ENCODE data around the gene NCOA1.

DNA sequence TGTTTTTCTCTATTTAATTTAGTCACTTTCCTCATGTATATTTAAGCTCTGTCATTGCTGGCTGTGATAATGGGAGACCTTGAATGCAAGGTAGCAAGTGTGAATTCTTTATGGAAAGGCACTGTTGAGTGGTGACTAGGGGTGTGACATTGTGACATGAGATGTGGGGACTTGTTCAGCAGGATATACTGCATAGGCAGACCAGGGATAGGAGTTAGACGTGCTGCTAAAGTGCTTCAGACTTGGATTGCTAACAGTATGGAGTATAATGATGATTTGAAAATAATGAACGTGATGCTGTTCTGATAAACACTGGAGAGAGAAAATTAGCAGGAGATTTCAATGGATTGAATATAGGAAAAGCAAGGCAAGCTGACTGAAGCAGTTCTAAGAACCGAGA lies 135.1 kb downstream of the NCOA1 start:
- TF ChIP-seq, protein P1, sequence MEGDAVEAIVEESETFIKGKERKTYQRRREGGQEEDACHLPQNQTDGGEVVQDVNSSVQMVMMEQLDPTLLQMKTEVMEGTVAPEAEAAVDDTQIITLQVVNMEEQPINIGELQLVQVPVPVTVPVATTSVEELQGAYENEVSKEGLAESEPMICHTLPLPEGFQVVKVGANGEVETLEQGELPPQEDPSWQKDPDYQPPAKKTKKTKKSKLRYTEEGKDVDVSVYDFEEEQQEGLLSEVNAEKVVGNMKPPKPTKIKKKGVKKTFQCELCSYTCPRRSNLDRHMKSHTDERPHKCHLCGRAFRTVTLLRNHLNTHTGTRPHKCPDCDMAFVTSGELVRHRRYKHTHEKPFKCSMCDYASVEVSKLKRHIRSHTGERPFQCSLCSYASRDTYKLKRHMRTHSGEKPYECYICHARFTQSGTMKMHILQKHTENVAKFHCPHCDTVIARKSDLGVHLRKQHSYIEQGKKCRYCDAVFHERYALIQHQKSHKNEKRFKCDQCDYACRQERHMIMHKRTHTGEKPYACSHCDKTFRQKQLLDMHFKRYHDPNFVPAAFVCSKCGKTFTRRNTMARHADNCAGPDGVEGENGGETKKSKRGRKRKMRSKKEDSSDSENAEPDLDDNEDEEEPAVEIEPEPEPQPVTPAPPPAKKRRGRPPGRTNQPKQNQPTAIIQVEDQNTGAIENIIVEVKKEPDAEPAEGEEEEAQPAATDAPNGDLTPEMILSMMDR (IDR thresholded peaks at IDR 0.05), result no peak
- TF ChIP-seq POLR2AphosphoS5 (IDR thresholded peaks at IDR 0.05; ENCODE audit: insufficient read depth in 1 of 2, low read depth in 1 of 2), result no peak

All from vagina (tissue), 2 donors.